ENCODE measurements around the gene COL3A1.

The COL3A1 gene

DNA sequence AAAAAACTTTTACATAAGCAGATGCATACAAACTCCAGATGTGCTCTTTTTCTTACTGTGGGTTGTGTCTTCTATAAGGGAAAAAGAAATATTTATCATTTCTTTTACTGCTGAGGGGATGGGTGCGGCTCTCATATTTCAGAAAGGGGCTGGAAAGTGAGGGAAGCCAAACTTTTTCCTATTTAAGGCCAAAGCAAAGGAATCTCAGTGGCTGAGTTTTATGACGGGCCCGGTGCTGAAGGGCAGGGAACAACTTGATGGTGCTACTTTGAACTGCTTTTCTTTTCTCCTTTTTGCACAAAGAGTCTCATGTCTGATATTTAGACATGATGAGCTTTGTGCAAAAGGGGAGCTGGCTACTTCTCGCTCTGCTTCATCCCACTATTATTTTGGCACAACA, at the start of gene COL3A1:
COL3A1 (plus strand) TSS at position 210 of the 400 bp plus-strand sequence; CDS start at position 327, 117 bp downstream.
- DNase-seq, result no peak

DNA sequence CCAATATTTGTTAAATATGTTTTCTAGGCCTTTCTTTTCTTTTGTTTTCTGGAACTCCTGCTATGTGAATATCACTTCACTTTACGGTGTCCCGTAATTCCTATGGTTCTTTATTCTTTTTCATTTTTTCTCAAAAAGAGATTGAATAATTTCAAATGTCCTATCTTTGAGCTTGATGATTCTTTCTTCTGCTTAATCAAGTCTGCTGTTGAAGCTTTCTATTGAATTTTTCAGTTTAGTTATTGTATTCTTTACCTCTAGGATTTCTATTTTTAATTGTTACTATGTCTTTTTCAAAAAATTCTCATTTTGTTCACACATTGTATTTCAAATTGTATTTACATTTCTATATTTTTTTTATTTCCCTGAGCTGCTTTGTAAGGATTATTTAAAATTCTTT, 45.5 kb upstream of the COL3A1 start:
- no peak for DNase-seq

DNA sequence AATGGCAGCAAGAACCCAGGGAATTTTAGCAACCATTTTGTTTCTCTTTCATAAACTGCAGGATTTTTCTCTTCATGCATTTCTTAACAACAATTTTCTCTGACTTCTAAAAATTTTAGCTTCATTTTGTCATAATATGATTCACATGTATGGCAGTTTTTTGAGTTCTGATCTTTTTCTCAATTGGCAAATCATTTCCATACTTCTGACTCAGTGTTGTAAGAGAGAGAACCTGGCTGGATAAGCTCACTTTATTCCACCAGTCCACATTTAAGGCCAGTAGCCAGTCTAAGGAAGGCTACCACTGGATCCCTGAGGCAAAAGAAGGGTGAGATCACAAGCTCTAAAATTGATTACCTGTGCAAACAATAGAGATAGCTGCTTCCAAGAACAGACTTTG, 42.8 kb upstream of the COL3A1 start:
- DNase-seq, result no peak

DNA sequence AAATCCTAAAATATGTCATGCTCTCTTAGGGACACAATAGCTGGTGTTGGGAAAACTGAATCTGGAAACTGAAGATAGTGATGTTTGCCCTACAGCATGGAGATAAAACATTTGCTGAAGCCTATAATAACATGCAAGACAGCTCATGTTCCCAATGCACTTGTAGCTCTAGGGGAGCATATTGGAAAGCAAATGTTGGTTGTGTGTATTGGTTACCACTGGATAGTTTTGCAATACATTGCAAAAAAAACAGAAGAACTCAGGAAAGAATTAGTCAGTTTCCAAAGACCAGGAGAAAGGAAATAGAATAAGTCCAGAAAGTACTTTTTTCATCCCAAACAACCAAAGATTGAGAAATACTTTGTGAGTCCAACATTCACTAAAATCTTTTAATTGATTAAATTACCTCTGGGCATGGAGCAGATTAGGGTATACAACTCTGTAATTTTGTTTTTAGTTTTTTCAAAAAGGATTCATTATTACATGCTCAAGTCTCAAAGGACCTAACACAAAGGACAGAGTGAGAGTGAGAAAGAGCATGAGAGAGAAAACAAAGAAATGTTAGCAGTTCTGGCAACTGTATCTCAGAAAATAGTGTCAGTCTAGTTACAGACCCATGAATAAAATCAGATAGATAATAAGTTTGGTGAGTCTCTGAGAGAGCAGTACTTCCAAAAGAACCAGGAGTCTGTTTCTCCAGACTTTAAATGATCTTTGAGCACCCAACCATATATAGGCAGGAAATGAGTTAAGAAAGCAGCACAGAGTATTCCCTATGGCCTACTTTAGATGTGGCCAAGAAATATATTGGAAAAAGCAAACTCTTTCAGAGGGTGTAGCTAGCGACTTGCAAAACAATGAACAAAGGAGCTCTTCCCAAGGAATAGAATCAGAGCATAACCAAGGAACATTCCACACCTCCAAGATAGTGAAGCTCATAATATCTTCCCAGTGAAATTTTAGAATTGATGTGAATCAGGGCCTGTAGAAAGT, 36.6 kb upstream of the COL3A1 start:
- no peak for DNase-seq

DNA sequence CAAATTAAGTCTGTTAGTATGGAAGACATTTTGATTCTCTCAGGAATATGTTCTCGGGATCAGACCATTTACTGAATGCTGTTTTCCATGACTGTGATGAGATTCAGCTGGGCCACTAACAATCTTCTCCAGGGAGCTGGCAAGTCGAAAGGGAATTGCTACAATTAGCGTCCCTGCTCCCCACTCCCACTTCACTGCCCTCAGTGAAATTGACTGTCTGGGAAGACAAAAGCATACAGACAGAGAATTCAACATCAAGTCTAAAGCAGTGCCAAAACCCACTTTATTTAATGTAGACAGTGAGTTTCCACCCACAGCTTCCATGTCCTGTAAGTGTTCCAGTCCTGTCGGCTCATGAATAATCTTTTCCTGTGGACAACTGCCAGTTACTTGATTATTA, 34.0 kb upstream of the COL3A1 start:
- no peak for DNase-seq

DNA sequence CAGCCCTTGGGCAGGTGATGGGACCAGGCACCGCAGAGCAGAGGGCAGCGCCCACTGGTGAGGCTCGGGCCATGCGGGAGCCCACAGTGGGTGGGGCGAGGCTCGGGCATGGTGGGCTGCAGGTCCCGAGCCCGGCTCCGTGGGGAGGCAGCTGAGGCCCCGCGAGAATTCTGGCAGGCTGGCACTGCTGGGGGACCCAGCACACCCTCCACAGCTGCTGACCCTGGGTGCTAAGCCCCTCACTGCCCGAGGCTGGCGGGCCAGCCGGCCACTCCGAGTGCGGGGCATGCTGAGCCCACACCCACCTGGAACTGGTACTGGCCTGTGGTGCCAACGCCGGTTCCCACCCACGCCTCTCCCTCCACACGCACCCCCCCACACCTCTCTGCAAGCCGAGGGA, 29.7 kb upstream of the COL3A1 start:
- DNase-seq, result no peak

DNA sequence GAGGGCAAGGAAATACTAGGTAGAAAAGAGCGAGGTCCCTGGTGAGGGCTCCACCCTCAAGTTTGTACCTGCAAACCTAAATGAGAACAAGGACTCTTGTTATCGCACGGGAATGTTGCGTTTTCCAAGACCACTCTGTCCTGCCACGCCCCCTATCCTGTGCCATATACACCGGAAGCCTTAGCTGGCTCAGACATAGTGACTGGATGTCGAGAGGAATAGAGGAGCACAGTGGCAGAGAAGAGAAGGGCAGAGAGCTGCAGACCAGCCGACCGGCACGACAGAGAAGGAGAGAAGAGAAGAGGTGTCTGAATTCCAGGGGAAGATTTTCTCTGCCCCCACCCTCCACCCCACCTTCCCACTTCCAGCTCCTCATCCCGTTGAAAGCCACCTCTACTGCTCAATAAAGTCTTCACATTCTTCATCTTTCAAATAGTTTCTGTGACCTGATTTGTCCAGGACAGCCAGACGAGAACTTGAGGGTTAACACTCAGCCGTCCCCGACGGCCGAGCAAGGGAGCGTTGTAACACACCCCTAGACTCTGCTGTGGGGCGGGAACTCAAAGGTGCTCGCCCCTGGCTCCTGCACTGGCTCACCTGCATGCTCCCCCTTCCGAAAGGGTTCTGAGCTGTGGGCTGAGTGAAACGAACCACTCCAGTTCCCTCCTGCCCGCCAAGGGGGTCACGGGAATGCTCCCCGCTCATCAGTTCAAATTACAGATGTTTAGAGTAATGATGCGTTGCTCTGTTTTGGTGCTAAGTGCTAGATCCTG, 24.9 kb upstream of the COL3A1 start:
- DNase-seq, result no peak

DNA sequence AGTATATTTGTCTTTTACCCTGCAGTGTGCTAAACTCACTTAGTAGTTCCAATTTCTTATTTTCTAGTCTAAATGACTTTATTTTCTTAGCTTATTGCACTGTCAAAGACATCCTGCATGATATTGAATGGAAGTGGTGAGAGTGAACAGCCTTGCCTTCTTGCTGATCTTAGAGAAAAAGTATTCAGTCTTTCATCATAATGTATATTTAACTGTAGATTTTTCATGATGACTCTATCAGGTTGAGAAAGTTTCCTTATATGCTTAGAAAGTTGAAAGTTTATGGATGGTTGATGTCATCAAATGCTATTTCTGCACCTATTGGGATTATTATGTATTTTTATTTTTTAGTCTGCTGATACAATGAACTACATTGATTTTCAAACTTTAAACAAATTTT, 21.3 kb upstream of the COL3A1 start:
- no peak for DNase-seq

DNA sequence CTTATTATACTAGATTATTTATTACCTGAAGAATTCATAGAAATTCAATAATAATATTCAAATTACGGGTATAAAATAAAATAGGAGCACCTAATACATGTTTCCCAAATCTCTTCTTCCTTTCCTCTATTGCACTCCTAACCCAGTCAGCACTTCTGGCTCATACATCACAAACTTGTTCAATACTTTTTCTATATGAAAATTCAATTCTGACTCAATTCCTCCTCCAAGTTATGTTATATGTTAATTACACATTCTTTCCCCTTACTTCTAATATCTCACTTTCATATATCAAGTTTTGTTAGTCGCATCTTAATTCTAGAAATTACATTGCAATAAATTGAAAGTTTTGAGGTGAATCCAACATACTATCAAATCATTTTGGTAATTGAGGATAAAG, 17.9 kb upstream of the COL3A1 start:
- no peak for DNase-seq

DNA sequence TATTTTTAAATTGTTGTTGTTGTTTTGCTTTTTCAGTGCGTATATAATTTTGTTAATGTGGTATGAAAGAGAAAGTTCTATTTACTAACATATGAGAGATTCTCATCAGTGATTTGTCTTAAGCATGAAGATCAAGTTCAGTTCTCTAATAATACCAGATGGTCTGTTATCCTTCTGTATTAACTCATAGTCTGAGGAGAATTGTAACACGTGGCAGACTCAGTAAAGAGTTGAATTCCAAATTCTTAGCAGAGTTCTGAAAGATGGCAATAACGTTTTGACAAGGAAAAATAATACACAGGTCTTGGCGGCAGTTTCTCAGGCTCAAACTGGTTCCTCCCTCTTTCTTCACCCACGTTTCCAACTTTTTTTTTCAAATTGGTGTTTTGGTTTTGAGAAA, 17.2 kb upstream of the COL3A1 start:
- no peak for DNase-seq

DNA sequence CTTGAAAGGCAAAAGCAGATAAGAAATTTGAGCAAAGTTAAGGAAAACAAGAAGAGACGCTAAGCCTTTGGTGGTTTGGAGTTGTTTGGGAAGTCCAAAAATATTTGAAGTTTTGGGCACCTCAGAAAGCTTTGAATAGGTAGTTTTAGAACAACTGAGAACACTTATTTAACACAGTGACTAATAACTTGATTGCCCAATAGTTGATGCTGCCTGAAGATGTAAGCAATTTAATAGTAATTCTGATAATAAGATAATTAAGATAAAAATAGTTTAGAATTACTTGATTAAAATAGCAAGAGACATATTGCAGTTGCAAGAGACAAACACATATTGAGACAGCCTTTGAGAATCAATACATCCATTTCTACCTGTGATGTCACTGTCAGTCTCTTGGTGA, 16.5 kb upstream of the COL3A1 start:
- DNase-seq, result no peak

DNA sequence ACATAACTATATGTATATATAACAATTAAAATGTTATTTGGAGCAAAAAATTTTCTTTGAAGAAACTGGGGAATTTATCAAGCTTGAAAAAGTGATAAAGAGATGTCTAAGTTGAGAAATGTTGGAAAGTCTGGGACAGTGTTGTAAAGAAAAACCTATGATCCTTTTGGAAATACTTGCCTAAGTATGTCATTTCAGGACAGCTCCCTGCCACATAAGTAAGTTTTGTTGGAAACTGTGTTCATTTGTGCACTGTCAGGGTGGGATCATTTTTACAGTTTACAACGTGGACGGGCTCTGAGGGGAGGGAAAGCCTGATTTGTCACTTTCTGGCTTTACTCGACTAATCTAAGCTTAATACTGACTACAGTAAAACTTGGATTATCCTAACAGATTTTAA, 10.4 kb upstream of the COL3A1 start:
- DNase-seq, result no peak

DNA sequence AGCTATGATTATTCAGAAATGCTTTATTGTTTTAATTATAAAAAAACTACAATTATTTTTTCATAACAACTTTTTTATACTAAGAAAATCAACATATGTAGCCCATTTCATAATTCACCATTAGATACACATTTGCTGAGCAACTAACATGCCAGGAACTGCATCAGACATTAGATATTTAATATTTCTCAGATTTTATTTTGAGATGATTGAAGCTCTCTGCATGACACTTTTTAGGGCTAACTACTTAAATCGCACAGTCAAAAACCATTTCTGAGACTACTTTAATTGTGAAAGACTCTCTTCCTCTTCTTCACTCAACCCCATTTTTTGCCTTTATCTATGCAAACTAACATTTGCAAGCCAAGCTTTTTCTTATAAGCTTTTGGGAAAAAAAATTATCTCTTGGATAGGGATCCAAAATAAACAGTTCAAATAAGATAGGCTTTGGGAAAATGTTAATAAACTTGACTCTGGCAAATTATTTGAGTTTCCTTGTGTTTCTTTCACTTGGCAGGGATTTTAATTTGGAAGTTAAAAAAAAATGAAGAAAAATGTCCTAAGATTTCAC, 9.1 kb upstream of the COL3A1 start:
- no peak for DNase-seq

DNA sequence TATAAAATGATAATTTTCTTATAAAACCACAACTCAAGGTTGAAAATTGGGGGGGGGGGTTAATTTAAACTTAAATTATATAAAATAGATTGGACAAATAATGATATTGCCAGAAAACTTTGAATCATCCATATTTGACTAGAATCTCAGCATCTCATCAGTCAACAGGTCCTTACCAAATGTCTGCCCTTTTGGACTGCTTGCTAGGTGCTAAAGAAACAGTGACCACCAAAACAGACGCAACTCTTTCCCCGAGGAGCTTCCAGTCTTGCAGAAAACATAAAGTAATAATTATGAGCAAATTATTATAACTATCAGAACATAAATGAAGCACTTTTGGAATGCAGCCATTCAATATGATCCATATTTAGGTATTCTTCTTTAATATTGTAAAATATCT, 8.6 kb upstream of the COL3A1 start:
- DNase-seq, result no peak

DNA sequence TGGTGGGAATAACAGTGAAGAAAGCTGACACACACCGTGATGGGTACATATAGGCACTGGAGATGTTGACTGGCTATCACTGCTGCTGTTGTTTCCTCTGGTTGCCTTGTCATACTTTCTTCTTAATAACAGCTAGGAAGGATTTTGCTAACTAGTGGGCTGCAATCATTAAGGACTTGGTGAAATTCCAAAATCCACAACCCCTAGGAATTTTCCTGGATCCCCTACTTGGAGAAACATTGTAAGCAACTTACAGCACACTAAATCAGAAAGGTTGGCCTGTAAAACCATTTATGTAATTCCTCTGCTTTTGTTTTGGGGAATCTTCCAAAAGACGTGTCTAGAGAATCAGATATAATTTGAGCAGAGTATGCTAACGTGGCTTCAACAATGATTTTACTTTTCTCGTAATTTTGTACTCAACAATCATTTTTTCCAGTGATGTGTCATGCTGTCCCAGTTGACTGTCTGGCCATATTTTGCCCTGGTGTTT, 8.0 kb upstream of the COL3A1 start:
- no peak for DNase-seq

DNA sequence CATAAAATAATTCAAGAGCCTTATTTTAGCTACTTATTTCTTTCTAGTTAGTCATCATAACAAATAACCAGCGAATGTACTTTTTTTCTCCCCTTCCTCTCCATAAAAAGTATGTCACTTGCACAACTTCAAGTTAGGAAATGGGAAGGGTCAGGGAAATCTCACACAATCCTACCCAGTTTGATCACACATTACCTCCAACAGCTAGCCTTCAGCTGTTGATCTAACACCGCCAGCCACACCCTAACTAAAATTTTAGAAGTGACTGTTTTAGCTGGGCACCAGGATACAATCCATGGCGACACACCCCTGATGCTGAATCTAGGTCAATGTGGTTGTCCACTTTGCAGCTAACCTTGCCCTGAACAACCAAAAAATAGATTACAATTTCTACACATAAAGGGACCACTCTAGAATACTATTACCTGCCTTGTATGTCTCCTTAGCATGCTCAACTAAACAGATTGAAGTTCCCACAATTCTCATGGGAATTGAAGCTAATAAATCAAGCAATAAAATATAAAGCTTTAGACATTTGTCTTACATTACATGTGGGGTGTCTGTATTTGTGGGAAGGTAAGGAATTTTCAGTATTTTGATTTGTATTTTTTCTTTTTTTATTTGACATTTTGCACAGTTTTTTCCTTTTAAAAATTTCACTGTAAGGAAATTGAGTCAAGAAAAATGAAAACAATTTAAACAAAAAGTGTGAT, 7.3 kb upstream of the COL3A1 start:
- DNase-seq, result no peak

DNA sequence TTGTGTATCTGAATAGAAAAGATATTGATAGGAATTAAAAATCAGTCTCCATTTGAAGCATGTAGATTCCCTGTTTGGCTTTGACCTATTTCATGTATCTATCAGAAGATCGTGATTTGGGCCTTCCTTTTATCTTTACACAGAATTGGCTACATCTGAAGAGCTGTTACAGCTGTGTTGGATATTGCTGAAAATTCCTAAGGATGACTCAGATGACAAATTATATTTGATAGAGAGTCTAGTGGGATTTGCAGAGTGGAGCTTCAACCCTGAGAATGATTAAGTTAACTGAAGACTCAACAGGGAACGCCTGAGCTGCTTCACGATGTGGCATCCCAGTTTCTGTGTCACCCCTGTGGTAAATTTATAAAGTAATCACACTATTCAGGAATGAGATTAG, 4.9 kb upstream of the COL3A1 start:
- no peak for DNase-seq

DNA sequence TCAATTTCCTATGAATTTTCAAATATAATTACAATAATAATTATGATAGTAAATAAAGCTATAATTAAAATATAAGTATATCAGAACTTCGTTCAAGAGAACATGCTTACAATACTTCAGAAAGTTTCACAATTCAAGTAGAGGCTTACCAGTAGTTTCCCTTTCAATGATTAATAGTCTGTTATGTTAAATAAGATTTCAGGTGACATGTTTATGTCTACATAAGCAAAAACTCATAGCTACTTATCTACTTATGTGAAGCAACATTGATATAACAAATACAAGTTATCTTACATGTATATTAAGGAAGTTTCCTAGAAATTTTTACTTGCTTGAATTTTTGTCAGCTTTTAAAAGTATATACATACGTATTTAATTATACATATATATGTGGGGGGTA, 4.5 kb upstream of the COL3A1 start:
- DNase-seq, result no peak

DNA sequence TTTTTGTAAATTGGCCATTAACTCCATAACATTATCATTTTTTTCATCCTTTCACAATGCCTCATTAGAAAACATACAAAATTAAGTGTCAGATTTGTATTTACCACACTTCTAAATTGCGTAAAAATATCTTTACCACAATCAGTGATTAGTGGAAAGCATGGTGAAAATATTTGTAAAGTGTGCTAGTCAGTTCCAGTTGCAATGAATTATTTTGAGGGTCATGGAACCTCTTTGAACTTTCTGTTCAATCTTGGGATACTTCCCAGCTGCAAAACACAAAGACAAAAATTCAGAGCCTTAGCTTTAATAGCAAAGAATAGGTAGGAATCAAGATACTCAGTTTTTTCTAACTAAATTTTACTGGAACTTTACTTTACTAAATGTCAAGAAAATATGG, 4.0 kb upstream of the COL3A1 start:
- DNase-seq, result no peak

DNA sequence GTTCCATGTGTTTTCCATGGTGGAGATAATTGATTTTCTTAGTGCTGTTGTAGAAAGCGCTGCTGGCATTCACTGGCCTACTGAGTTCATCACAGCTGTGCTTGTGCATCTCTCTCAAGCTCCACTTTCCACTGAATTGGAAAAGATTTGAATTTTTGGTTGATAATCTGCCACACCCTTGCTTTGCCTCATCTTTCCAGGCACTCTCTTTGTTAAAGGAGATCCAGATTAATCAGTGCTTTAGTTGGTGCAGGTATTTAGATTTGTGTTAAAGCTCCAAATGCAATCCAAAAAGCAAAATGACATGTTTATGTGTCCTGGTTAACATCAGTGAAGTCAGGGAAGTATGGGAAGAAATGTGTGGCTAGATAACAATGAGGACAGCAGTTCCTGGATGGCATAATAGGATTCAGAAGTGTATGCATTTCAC, 2.7 kb upstream of the COL3A1 start:
- DNase-seq, result no peak

DNA sequence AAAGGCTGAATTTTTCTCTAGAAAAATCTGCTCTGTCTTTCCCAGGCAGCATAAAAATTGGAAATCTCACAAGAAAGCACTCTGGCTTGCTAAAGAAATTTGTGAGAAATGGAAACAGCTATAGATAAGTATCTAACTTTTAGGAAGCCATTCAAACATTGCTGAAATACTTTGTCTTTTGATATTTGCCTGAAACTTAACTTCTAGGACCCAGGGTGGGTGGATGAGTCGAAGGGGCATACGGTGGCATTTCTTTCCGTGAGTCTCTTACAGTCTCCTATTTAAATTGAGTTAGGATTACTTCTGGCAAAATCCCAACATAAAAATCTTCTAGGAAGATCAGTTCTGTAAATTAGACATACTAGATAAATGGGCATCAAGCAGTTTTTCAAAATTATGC, 532 bp upstream of the COL3A1 start:
- DNase-seq, result no peak

DNA sequence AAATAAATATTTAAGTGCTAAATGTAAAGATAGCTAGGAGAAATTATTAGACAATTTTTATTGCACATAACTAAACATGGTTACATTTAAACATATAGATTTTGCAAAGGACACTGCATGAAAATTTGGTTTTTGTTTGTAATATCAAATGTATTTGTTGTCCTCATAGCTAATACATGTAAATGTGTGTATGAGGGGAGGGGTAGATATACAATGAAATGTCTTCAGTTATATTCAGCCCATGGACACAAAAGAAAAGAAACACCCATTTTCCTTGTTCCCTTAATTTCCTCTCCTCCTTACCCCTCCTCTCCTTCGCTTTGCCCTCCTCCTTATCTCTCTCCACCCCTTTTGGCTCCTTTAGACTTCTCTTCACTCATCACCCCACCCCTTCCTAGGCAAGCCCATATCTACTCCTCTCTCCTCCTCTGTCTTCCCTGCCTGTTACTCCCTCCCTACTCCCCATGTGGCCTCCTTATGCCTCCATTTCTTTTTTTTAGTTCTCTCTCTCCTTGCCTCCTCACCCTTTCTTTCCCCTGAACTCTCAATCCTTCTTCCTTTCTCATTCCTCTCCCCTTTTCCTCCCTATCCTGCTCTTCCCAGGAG, 1.4 kb downstream of the COL3A1 start:
- no peak for DNase-seq

Measured in SIG-M5 (cell line).